22Rv1 (cell line): Measurements from ENCODE around the gene CES5A.
"Not testable (repeated sequence)": the region's sequence is repeated elsewhere in the genome, so short reads cannot be mapped to it uniquely, and the experiment has no call there.

ENCODE experiments used
- CTCF ChIP-seq: fragments of 450-650 bp; IDR thresholded peaks from 2 replicates; pipeline ENCODE4 v1.5.1; 2017; ENCODE audit warnings: mild to moderate bottlenecking
- ZFX ChIP-seq: fragments of 450-650 bp; IDR thresholded peaks from 2 replicates; pipeline ENCODE4 v1.6.1; 2017; ENCODE audit warnings: antibody characterized with exemption, borderline replicate concordance

DNA sequence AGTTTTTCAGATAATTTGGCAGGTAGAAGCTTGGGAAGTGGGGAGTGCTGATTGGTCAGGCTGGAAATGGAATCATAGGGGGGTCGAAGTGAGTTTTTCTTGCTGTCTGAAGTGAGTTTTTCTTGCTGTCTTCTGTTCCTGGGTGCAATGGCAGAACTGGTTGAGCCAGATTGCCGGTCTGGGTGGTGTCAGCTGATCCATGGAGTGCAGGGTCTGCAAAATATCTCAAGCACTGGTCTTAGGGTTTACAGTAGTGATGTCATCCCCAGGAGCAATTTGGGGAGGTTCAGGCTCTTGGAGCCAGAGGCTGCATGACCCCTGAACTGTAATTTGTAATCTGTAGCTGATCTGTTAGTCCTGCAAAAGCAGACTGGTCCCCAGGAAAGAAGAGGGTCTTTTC lies 37.9 kb upstream of the CES5A start:
- not testable (repeated sequence) for TF ChIP-seq CTCF, ZFX
